ENCODE measurements around the gene INSIG2.
A peak's percentile ranks its signal among the peaks of the same experiment; 100 is the strongest.

Gene INSIG2

GRCh38 chr2:118054213-118055008 is 33.9 kb upstream of the INSIG2 start:
- no peaks in the 10 kb centered on the region for H3K9me3 ChIP-seq (ENCODE audit: low read length)
- H3F3A ChIP-seq (ENCODE audit: insufficient read depth, low read length), result no peaks in the 10 kb centered on the region
- H4K20me1 ChIP-seq (ENCODE audit: insufficient read depth, low read length), result no peaks in the 10 kb centered on the region
- no peak overlapping the region for H3K4me2 ChIP-seq (ENCODE audit: low read length)
- peaks cover 47% of the 10 kb centered on the region for H3K4me1 ChIP-seq (ENCODE audit: insufficient read depth, low read length, severe bottlenecking)
- no peaks in the 10 kb centered on the region for H3K36me3 ChIP-seq (ENCODE audit: insufficient read depth, low read length)
- TF ChIP-seq EZH2 (IDR thresholded peaks at IDR 0.05; ENCODE audit: borderline replicate concordance, low read length) (no peak), CTCF (IDR thresholded peaks at IDR 0.05; ENCODE audit: low read length) (no peak)
- peak overlapping the region; percentile 89 for H3K27ac ChIP-seq (ENCODE audit: low read depth, low read length, poor library complexity, severe bottlenecking)
- H3K9me2 ChIP-seq (ENCODE audit: low read depth, low read length), result no peaks in the 10 kb centered on the region
- H3K27me3 ChIP-seq (ENCODE audit: insufficient read depth, low read length), result no peaks in the 10 kb centered on the region
- H3K9ac ChIP-seq (ENCODE audit: low read length), result no peak overlapping the region; the same call in 1 of the 2 replicates
- peak overlapping the region; percentile 4; the same call in 1 of the 2 replicates for H2AFZ ChIP-seq (ENCODE audit: low read length)
- H3K4me3 ChIP-seq (ENCODE audit: low read depth, low read length, poor library complexity, severe bottlenecking), result no peak overlapping the region
- no peaks in the 10 kb centered on the region for H3K79me2 ChIP-seq (ENCODE audit: insufficient read depth, low read length)

GRCh38 chr2:118055512-118056164 is 32.6 kb upstream of the INSIG2 start:
- H3K9me3 ChIP-seq (ENCODE audit: low read length), result no peaks in the 10 kb centered on the region
- H3K4me2 ChIP-seq (ENCODE audit: low read length), result peak overlapping the region; percentile 53
- H3K4me1 ChIP-seq (ENCODE audit: insufficient read depth, low read length, severe bottlenecking), result peaks cover 47% of the 10 kb centered on the region
- peak overlapping the region; percentile 89 for H3K27ac ChIP-seq (ENCODE audit: low read depth, low read length, poor library complexity, severe bottlenecking)
- TF ChIP-seq CTCF (IDR thresholded peaks at IDR 0.05; ENCODE audit: low read length), result no peak
- TF ChIP-seq EZH2 (IDR thresholded peaks at IDR 0.05; ENCODE audit: borderline replicate concordance, low read length), result no peak
- H3K9ac ChIP-seq (ENCODE audit: low read length), result peak overlapping the region; percentile 28; the same call in 1 of the 2 replicates
- H4K20me1 ChIP-seq (ENCODE audit: insufficient read depth, low read length), result no peaks in the 10 kb centered on the region
- H3K79me2 ChIP-seq (ENCODE audit: insufficient read depth, low read length), result no peaks in the 10 kb centered on the region
- H2AFZ ChIP-seq (ENCODE audit: low read length), result peak overlapping the region; percentile 12; the same call in 1 of the 2 replicates
- no peaks in the 10 kb centered on the region for H3K27me3 ChIP-seq (ENCODE audit: insufficient read depth, low read length)
- no peaks in the 10 kb centered on the region for H3K9me2 ChIP-seq (ENCODE audit: low read depth, low read length)
- H3K4me3 ChIP-seq (ENCODE audit: low read depth, low read length, poor library complexity, severe bottlenecking), result peak overlapping the region; percentile 24
- H3F3A ChIP-seq (ENCODE audit: insufficient read depth, low read length), result no peaks in the 10 kb centered on the region
- no peaks in the 10 kb centered on the region for H3K36me3 ChIP-seq (ENCODE audit: insufficient read depth, low read length)

GRCh38 chr2:118056165-118056534 is 32.1 kb upstream of the INSIG2 start:
- peak overlapping the region; percentile 24 for H3K4me3 ChIP-seq (ENCODE audit: low read depth, low read length, poor library complexity, severe bottlenecking)
- no peaks in the 10 kb centered on the region for H3F3A ChIP-seq (ENCODE audit: insufficient read depth, low read length)
- H3K9me3 ChIP-seq (ENCODE audit: low read length), result no peaks in the 10 kb centered on the region
- H3K9ac ChIP-seq (ENCODE audit: low read length), result peak overlapping the region; percentile 28; the same call in 1 of the 2 replicates
- H3K27me3 ChIP-seq (ENCODE audit: insufficient read depth, low read length), result no peaks in the 10 kb centered on the region
- H3K36me3 ChIP-seq (ENCODE audit: insufficient read depth, low read length), result no peaks in the 10 kb centered on the region
- no peak overlapping the region for H2AFZ ChIP-seq (ENCODE audit: low read length)
- H3K4me1 ChIP-seq (ENCODE audit: insufficient read depth, low read length, severe bottlenecking), result peaks cover 46% of the 10 kb centered on the region
- no peak for TF ChIP-seq CTCF (IDR thresholded peaks at IDR 0.05; ENCODE audit: low read length)
- TF ChIP-seq EZH2 (IDR thresholded peaks at IDR 0.05; ENCODE audit: borderline replicate concordance, low read length), result no peak
- no peaks in the 10 kb centered on the region for H4K20me1 ChIP-seq (ENCODE audit: insufficient read depth, low read length)
- H3K4me2 ChIP-seq (ENCODE audit: low read length), result peak overlapping the region; percentile 53
- H3K79me2 ChIP-seq (ENCODE audit: insufficient read depth, low read length), result no peaks in the 10 kb centered on the region
- H3K27ac ChIP-seq (ENCODE audit: low read depth, low read length, poor library complexity, severe bottlenecking), result peak overlapping the region; percentile 89
- H3K9me2 ChIP-seq (ENCODE audit: low read depth, low read length), result no peaks in the 10 kb centered on the region
